Urothelium cell line (cell line): ENCODE measurements around the gene PMM2.
"Not testable (repeated sequence)": the region's sequence is repeated elsewhere in the genome, so short reads cannot be mapped to it uniquely, and the experiment has no call there.

Source experiments
- DNase-seq: peaks from one replicate; pipeline ENCODE4 v3.0.0; 2011; ENCODE audit warnings: low spot score, mixed read lengths
- FAIRE-seq: peaks from 2 replicates; lab custom pipeline; 2011; peaks lifted over from hg19 to GRCh38; lab: Jason Lieb, UNC

Gene PMM2

GRCh38 chr16:8781797-8782196 lies 15.8 kb upstream of the PMM2 start:
- FAIRE-seq, result no peak
- no peak for DNase-seq

DNA sequence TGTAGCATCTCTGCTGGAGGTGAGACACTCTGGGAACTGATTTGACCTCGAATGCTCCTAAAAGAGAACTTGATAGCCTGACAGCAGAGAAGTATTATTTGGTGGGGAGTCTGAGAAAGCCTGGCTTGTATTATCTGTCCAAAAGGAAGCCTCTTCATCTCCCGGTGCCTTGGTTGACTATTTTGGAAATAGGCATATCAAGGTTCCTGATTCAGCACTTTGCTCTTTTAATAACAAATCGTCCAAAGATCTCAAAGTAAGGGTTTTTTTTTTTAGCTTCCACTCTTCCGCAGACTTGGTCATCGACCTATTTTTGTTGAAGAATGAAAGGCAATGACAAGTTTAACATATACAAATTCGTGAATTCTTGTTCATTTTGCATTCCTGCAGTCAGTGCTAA lies 15.0 kb upstream of the PMM2 start:
- DNase-seq, result no peak
- no peak for FAIRE-seq

DNA sequence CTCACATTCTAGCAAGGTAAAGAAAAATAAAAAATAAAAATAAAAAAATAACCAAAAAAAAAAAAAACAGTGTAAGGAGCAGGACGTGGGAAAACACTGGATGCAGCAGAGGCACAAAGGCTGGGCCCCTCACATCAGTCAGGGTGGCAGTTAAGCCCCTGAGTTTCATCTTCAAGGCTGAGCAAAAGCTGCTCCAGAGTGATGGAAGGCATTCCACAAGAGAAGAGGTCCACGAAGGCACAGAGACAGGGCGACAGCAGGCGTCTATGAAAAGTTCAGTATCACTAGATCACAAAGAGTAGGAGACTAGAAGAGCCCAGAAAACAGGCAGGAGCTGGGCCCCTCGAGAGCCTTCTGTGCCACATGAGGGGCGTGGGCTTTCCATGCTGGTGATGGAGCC lies 12.2 kb upstream of the PMM2 start:
- no peak for FAIRE-seq
- DNase-seq, result no peak

- DNase-seq, FAIRE-seq: not testable (repeated sequence)
Observed at GRCh38 chr16:8786316-8786715, 11.3 kb upstream of the PMM2 start.

GRCh38 chr16:8788578-8789172 lies 9.0 kb upstream of the PMM2 start:
- no peak for FAIRE-seq
- DNase-seq, result no peak

- DNase-seq (no peak), FAIRE-seq (no peak)
Observed at GRCh38 chr16:8795091-8795490, 2.5 kb upstream of the PMM2 start.

DNA sequence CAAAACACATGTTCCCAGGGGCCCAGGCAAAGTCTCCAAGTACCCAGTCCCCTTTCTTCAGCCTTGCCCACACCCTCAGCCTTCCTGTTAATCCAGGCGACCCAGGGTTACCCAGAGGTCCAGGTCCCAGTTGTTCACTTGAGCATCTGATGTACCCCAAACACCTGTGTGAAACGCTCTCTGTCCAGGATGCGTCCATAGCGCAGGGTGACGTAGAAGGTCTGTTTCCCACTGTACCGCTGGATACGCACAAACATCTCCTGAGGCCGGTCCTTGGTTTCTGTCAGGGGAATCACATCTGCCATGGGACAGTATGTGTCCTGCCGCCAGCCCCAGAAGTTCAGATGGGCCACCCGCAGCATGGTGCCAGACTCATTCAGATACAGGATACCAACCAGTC lies 1.8 kb upstream of the PMM2 start:
- DNase-seq (no peak), FAIRE-seq (no peak)

GRCh38 chr16:8796469-8797363 lies 923 bp upstream of the PMM2 start:
- DNase-seq (no peak), FAIRE-seq (no peak)

DNA sequence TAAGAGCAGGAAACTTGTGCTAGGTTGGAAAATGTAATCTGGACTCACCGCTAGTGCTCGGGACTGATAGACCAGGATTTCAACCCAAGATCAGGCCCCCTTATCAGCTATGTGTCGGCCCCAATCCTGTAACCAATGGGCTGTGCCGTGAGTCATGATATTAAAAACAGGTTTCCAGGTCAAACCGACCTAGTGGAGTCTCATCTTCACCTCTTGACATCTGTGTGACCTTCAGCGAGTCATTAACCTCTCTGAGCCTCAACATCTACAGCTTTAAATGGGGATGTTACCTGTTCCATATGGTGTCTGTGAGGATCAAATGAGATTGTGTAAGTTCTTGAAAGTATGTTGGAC lies 512 bp downstream of the PMM2 start:
- DNase-seq (no peak), FAIRE-seq (no peak)

DNA sequence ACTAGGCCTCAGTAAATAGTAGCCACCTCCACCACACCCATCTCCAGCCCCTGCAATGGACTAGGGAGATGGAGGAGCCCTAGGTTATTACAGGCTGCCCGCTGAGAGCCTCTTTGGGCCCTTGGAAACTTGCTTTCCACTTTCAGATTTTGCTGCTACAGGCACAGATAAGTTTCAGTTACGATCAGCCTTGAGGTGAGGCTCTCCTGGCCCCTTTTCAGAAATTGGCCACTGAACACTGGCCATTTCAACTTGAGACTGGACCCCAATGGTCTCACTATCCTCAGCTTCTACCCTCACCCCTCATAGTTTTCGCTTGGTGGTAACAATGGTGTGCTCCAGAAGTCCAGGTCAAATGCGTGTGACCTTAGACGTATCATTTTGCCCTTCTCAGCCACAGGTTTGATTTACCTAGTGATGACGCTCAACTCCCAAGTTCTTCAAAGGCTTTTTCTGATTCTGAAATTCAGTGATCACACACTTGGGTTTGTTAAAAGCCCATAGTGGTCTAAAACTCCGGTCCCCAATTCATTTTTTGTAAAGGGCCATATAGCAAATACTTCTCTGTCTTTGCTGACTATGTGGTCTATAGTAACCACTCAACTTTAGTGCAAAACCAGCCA lies 1.0 kb downstream of the PMM2 start:
- FAIRE-seq, result no peak
- DNase-seq, result no peak

DNA sequence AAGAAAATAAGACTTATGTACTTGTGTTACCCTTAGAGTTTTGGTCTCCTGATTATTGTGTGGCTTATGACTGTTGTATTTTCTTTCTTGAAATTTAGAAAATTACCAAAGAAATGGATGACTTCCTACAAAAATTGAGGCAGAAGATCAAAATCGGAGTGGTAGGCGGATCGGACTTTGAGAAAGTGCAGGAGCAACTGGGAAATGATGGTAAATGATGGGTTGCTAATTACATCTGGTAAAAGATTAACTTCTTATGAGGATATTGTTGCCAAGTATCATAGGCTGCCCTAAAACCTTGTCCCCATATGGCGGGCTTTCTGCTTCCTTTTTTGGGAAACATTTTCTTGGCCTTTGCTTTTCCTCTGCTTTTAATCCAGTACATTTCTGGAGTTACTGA lies 4.1 kb downstream of the PMM2 start:
- DNase-seq, result no peak
- FAIRE-seq, result no peak

- DNase-seq, FAIRE-seq: not testable (repeated sequence)
Observed at GRCh38 chr16:8803733-8804132, 6.1 kb downstream of the PMM2 start.

- no peak for FAIRE-seq
- no peak for DNase-seq
Observed at GRCh38 chr16:8804313-8804712, 6.7 kb downstream of the PMM2 start.

DNA sequence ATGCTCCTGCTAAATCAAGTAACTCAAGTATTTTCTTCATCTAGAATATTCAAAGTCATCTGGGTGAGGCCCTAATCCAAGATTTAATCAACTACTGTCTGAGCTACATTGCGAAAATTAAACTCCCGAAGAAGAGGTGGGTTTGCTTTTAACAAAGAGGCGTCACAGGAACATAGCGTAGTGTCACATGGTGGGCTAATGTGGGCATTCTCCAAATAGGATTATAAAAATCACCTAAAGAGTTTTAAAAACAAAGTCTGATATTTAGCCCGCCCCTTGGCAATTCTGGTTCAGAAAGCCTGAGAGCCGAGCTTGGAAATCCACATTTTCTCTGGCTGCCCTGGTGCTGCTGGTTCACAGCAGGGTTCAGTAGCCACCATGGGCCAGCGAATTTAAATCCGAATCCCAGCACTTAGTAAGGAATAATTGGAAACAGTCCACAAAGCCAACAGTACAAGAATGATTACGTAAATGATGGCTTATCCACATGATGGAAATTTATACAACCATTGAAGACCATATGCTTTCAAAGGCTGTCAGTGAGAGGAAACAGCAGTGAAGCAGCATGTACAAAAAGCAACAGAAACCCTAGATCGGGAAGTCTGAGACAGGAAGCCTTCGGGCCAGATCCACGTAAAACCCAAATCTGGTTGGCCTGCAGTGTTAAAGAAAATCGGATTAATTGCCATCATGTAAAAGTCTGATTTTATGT lies 8.8 kb downstream of the PMM2 start:
- FAIRE-seq (no peak), DNase-seq (no peak)

DNA sequence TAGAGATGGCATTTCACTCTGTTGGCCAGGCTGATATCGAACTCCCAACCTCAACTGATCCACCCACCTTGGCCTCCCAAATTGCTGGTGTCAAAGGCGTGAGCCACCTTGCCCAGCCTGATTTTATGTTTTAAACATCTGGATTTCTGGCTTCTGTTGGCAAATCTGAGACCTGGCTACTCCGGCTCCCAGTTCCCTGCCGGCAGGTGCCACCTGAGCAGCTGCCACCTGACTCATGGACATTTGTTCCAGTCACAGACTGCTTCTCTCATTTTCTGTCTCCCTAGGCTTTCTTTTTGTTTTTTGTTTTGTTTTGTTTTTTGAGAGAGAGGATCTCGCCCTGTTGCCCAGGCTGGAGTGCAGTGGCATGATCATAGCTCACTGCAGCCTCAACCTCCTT lies 9.6 kb downstream of the PMM2 start:
- DNase-seq (no peak), FAIRE-seq (no peak)

GRCh38 chr16:8808009-8808408 lies 10.4 kb downstream of the PMM2 start:
- no peak for FAIRE-seq
- DNase-seq, result no peak

DNA sequence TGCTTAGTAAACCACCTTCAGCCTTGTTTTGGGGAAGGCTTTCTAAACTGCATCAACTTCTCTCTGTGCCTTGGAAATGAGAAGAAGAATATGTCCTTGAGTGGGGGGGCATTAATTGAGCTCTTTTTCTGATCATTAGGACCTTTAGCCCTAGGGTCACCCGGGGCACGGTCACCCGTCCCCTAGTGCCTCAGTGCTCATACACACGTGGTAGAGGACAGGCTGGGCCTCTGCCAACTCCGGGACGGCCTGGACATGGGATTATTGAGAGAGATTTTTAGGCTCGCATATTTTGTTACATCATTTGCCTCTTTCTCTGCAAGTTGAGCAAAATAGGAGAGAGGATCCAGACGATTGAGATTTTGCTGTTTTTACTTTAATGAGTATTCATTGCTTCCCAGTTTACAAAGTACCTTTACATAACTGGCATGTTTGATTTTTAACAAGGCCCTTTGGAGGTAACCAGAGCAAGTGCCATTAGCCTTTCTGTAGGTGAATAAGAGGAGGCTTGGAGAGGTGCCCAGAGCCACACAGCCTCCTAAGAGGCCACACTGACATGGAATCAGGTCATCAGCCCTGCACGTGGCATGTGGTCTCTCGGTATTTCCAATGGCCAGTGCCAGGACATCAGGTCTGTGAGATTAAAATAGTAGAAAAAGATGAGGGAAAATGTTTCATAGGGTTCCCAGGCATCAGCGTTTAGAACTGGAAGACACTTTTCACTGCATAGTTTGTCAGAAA lies 11.1 kb downstream of the PMM2 start:
- FAIRE-seq (no peak), DNase-seq (no peak)

DNA sequence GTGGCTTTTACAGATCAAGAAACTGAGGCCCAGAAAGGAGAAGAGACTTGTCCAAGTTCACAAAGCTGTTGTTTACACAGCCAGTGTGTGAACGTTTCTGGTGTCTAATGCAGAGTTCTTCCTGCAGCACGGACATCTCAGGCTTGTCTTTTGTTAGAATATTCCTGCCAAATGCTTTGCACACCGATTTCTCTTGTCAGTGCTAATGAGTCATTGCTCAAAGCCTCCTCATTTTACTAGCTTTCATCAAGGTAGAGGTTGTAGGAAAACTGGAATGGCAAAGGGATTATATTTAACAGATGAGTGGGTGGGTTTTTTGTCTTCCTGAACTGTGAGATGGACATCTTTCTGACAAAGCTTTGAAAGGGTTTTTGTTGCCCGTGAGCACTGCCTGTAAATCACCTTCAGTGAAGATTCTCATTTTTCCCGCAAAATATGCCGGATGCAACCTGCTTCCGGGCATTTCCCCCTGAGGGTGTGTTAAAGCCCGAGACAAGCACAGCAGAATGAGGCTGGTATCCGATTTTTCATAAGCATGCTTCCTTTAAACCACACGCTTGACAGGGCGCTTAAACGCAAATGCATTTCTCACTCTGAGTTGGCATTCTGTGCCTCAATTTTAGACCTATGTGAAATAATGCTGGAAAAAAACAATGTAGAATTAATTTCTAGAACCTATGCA lies 14.7 kb downstream of the PMM2 start:
- no peak for DNase-seq
- FAIRE-seq, result no peak

- DNase-seq, result no peak
- no peak for FAIRE-seq
Observed at GRCh38 chr16:8814095-8814806, 16.6 kb downstream of the PMM2 start.
